Measurements from ENCODE around the gene SH2D7. TPM values are rescaled to one million over a fixed set of nuclear protein-coding genes. Genes with fewer than 3 reads are reported as not detected.

Gene SH2D7
- total and polyA plus RNA-seq, 2 donors (not counting 3 experiments of a cell fraction or from before 2014, with no cell fraction given) = not detected

DNA sequence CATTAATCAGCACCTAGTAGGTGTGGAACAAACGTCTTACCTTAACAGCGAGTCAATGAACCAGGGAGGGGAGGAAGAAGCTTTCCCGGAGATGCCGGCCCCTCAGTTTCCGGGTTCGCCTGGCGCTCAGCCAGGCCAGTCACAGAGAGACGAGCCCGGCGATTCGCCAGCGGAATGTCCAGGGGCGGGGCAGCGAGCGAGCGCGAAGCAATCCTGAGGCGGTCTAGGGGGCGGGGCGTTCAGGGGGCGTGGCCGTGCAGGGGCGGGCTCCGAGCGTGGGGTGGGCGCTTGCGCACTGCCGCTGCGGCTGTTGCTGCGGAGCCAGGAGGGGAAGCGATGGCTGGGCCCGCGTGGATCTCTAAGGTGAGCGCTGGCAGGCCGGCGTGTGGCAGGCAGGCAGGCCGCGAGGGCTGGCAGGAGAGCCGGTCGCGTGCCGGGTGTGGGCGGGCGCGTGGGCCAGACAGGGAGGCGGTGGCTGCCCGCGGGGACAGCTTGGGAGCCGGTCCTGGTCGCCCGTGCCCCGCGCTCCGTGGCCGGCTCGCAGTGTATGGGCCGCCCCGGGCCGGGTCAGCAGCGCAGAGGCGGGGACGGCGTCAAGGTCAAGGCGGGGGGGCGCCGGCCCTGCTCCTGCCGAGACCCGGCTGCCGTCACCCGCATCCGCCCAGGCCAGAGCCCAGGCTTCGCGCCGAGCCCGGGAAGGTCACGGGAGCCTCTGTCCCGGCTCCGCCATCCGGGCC lies 56.9 kb downstream of the SH2D7 start, which contains the start of gene IDH3A:
Gene IDH3A, plus strand, starts transcription at position 295 of the 737 bp plus-strand sequence. Its CDS starts 42 bp downstream, at position 337.
- peak within 1 kb of the TSS; percentile 91 for H3K9ac ChIP-seq (replicated peaks; ENCODE audit: extremely low read depth, insufficient read depth, low read length)
- intact Hi-C loops (cut with micrococcal nuclease) = loop anchor here (1.0 kb wide), 3 partner anchors 18 to 289 kb away; partner anchors contain the start of genes CIB2, IREB2 and SKIC8
- peak; percentile 75 for TF ChIP-seq POLR2AphosphoS5 (IDR thresholded peaks at IDR 0.05; ENCODE audit: insufficient read depth, low read depth, low read length)
- no peak for TF ChIP-seq EZH2 (IDR thresholded peaks at IDR 0.05; ENCODE audit: borderline replicate concordance, low read depth, low read length, severe bottlenecking)
- no peak for TF ChIP-seq GATA2 (IDR thresholded peaks at IDR 0.05; ENCODE audit: insufficient read depth, insufficient read length, low read depth, low read length)
- TF ChIP-seq FOS (IDR thresholded peaks at IDR 0.05; ENCODE audit: borderline replicate concordance, insufficient read depth, low read length) = no peak
- TF ChIP-seq POLR2A (IDR thresholded peaks at IDR 0.05; ENCODE audit: low read depth, low read length) = peak; percentile 64
- ChIA-PET POLR2A (interaction anchor here (0.6 kb wide), 1 partner anchor 150 kb away, joined by 3 read pairs; the partner anchor contains the start of gene SKIC8), CTCF (interaction anchor here (1.4 to 3.5 kb wide), 6 partner anchors 10 to 47 kb away, joined by 3 to 26 read pairs (median 8); partner anchors contain the start of gene CIB2)
- H3K4me1 ChIP-seq (ENCODE audit: control insufficient read depth, extremely low read depth, insufficient read depth, low read length) = peaks cover 11% of the 10 kb centered on the region
- dilution Hi-C loops (cut with MboI; ENCODE audit: extremely low pct_ligation_motif_present, low sequenced_read_pairs) = no loop called here
- BruUV-seq (replicated peaks) = no TSS peak
- H3K27me3 ChIP-seq (ENCODE audit: control insufficient read depth in 2 of 2, insufficient read depth in 2 of 2, low read length in 2 of 2) = no peaks in the 10 kb centered on the region
- no peaks in the 10 kb centered on the region for H4K20me1 ChIP-seq (replicated peaks; ENCODE audit: control insufficient read depth, extremely low read depth, insufficient read depth, low read length)
- FAIRE-seq = peak; percentile 89
- peak within 1 kb of the TSS; percentile 54 to 94 (median 71) for H3K4me3 ChIP-seq (replicated peaks in 1 of 3; ENCODE audit: insufficient read depth in 1 of 3, low read depth in 1 of 3, low read length in 3 of 3)
- H3K4me2 ChIP-seq (ENCODE audit: insufficient read depth, low read length) = peak within 1 kb of the TSS; percentile 100
- peak within 1 kb of the TSS; percentile 81 for H3K27ac ChIP-seq (ENCODE audit: insufficient read depth, low read depth, low read length)
- peak within 1 kb of the TSS; percentile 90 for H2AFZ ChIP-seq (ENCODE audit: low read depth, low read length)
- no peaks in the 10 kb centered on the region for H3K36me3 ChIP-seq (ENCODE audit: control insufficient read depth in 2 of 2, extremely low read depth in 1 of 2, insufficient read depth in 2 of 2, low read length in 2 of 2)
- H3K9me1 ChIP-seq (replicated peaks; ENCODE audit: control insufficient read depth, extremely low read depth, insufficient read depth, low read length) = no peaks in the 10 kb centered on the region
- H3K9me3 ChIP-seq (replicated peaks; ENCODE audit: control insufficient read depth, insufficient read depth, low read length) = no peaks in the 10 kb centered on the region
- peaks cover 21% of the 10 kb centered on the region for H3K79me2 ChIP-seq (ENCODE audit: control insufficient read depth, insufficient read depth, low read length)
- DNase-seq (ENCODE audit: low read depth, low spot score) = peak; percentile 95
